Measurements from ENCODE around the gene C11orf91.

- TF ChIP-seq, protein P1, sequence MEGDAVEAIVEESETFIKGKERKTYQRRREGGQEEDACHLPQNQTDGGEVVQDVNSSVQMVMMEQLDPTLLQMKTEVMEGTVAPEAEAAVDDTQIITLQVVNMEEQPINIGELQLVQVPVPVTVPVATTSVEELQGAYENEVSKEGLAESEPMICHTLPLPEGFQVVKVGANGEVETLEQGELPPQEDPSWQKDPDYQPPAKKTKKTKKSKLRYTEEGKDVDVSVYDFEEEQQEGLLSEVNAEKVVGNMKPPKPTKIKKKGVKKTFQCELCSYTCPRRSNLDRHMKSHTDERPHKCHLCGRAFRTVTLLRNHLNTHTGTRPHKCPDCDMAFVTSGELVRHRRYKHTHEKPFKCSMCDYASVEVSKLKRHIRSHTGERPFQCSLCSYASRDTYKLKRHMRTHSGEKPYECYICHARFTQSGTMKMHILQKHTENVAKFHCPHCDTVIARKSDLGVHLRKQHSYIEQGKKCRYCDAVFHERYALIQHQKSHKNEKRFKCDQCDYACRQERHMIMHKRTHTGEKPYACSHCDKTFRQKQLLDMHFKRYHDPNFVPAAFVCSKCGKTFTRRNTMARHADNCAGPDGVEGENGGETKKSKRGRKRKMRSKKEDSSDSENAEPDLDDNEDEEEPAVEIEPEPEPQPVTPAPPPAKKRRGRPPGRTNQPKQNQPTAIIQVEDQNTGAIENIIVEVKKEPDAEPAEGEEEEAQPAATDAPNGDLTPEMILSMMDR (IDR thresholded peaks at IDR 0.05; ENCODE audit: control extremely low read depth in 1 of 3, insufficient read depth in 1 of 3, low read depth in 1 of 3, low read length in 3 of 3): no peak
- TF ChIP-seq SAP30 (IDR thresholded peaks at IDR 0.05; ENCODE audit: insufficient read depth, insufficient replicate concordance, low read length) (no peak), RAD21 (IDR thresholded peaks at IDR 0.05 in 1 of 2, conservative IDR thresholded peaks at IDR 0.05 in 1 of 2; ENCODE audit: low read depth in 2 of 2, low read length in 2 of 2) (no peak), SP2 (IDR thresholded peaks at IDR 0.05; ENCODE audit: low read length) (no peak), FOSL1 (IDR thresholded peaks at IDR 0.05; ENCODE audit: insufficient read depth, low read depth, low read length) (no peak), YY1 (IDR thresholded peaks at IDR 0.05; ENCODE audit: low read depth, low read length) (no peak), EGR1 (IDR thresholded peaks at IDR 0.05; ENCODE audit: borderline replicate concordance, low read depth, low read length) (no peak), MAX (IDR thresholded peaks at IDR 0.05) (no peak), POLR2A (IDR thresholded peaks at IDR 0.05; ENCODE audit: control extremely low read depth in 1 of 2, low read depth in 2 of 2, low read length in 2 of 2) (no peak), EP300 (IDR thresholded peaks at IDR 0.05; ENCODE audit: borderline replicate concordance in 1 of 2, low read depth in 2 of 2, low read length in 2 of 2) (no peak), CBX8 (IDR thresholded peaks at IDR 0.05; ENCODE audit: borderline replicate concordance, low read depth, low read length) (no peak), RBBP5 (IDR thresholded peaks at IDR 0.05; ENCODE audit: borderline replicate concordance, low read depth, low read length) (no peak), SRF (IDR thresholded peaks at IDR 0.05; ENCODE audit: low read depth, low read length) (no peak), POLR2AphosphoS5 (IDR thresholded peaks at IDR 0.05; ENCODE audit: low read depth, low read length) (no peak)
These were observed 44.6 kb downstream of the C11orf91 start for GRCh38 chr11:33655842-33656600.

Data from H1 (cell line).